ENCODE results near the gene CNTRL. TPM values are rescaled to one million over a fixed set of nuclear protein-coding genes. Genes with fewer than 3 reads are reported as not detected.

CNTRL gene
- total RNA-seq, 2 experiments from 2014 or later = 80.3 to 107 TPM

Other genes with a start within 250 kb of the CNTRL start
- gene PSMD5, start 232.0 kb upstream of the CNTRL start, total RNA-seq = 10 to 100 TPM; 53.6 to 58.9 TPM
- 100 to 1,000 TPM; 246 to 254 TPM for gene PHF19, start 197.8 kb upstream of the CNTRL start, total RNA-seq
- gene TRAF1, start 148.2 kb upstream of the CNTRL start, total RNA-seq = 100 to 1,000 TPM in 1 of 2 experiments, 10 to 100 TPM in 1; 59.6 to 114 TPM
- gene C5, start 24.7 kb upstream of the CNTRL start, total RNA-seq = 1 to 10 TPM; 1.9 to 3.0 TPM
- 10 to 100 TPM; 57.6 to 71.2 TPM for gene RAB14, start 126.9 kb downstream of the CNTRL start, total RNA-seq
- gene GSN, start 193.2 kb downstream of the CNTRL start, total RNA-seq = 1 to 10 TPM; 3.2 to 8.0 TPM